RWPE1 (cell line): ENCODE measurements around the gene KRT34.

Experiments
- CTCF ChIA-PET: fragments of 350-600 bp; sonication (Branson Sonifier 250); formaldehyde crosslinking; extraction: SDS; loops from one replicate; lab custom pipeline; 2021; lab: Yijun Ruan, JAX
- POLR2A ChIA-PET: fragments of 400-600 bp; formaldehyde crosslinking; extraction: SDS; loops from one replicate; lab custom pipeline; 2020; ENCODE audit warnings: antibody characterized with exemption; ENCODE audit not compliant: low non-redundant PET; lab: Yijun Ruan, JAX
- DNase-seq: peaks from one replicate; pipeline ENCODE4 v3.0.0; 2012; ENCODE audit warnings: low spot score
- H3K27ac ChIP-seq: fragments of 450-650 bp; 2 replicates; pipeline ENCODE4 v1.5.1; 2017
- CTCF ChIP-seq: fragments of 450-650 bp; conservative IDR thresholded peaks from 2 replicates; pipeline ENCODE4 v1.5.1; 2017; ENCODE audit warnings: low read depth, mild to moderate bottlenecking

KRT34 gene

DNA sequence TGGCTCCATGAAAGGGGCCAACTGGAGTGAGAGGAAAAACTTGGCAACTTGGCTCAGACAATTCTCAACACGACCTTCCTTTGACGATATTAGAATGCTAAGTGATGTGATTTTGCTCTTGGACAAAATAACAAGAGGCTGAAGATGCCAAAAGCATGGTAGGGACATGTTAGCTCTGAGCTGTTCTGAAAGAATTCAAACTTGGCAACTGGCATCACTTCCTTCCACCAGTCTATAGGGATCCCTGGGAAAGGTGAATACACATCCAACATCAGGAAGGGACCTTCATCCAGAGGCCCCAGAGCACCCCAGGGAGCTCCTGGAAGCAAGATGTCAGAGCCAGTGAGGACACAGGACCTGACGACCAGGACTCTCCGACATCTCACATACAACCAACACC is 38.0 kb upstream of the KRT34 start:
- POLR2A ChIA-PET, result no interaction called here
- peak; percentile 76 for DNase-seq
- TF ChIP-seq CTCF, result no peak
- peak overlapping the region; percentile 98 for H3K27ac ChIP-seq
- CTCF ChIA-PET, result no interaction called here

- H3K27ac ChIP-seq, result peak overlapping the region; percentile 98
- ChIA-PET POLR2A (no interaction called here), CTCF (no interaction called here)
- TF ChIP-seq CTCF, result no peak
- peak; percentile 11 for DNase-seq
Measured at GRCh38 chr17:41419716-41420115, 37.6 kb upstream of the KRT34 start.

DNA sequence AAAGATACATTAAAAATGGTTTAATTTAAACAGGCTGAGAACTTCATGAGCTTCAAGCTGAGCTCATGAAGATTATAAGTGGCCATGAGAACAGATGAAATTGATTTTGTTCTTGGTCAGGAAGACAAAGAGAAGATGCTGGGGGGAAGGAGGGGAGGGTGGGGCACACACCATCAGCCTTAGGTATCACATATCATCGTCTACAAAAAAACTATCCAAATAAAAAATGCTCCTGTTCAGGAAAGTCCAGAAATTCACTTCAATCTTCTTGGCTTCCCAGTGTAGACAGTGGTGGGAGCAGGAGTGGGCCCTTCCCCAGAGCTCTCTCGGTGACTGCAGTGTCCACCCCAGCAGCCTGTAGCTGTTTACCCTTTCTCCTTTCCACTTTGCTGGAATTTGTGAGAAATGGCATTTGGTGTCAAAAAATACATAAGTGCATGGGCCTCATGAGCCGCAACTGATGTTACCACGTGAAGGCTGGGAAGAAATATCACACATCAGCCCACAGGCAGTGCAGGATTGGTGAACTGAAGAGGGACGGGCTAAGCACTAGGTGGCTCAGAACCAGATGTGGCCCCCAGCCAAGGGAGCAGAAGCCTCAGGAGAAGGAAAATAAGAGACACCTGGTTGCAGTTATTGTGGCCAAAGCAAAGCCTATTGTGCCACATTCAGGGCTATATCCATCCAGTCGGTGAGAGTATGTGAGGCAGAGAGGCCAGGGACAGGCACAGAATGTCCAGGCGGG is 36.2 kb upstream of the KRT34 start:
- H3K27ac ChIP-seq, result peak overlapping the region; percentile 98
- ChIA-PET POLR2A (interaction anchor here (0.7 kb wide), 1 partner anchor 130 kb away, joined by 3 read pairs; no protein-coding TSS in a partner anchor), CTCF (interaction anchor here (0.6 to 2.0 kb wide), 10 partner anchors 9 to 284 kb away, joined by 3 to 8 read pairs (median 3); no protein-coding TSS in a partner anchor)
- no peak for TF ChIP-seq CTCF
- no peak for DNase-seq

- POLR2A ChIA-PET, result interaction anchor here (0.7 kb wide), 1 partner anchor 131 kb away, joined by 3 read pairs; no protein-coding TSS in a partner anchor
Measured at GRCh38 chr17:41417576-41418015, 35.5 kb upstream of the KRT34 start.

DNA sequence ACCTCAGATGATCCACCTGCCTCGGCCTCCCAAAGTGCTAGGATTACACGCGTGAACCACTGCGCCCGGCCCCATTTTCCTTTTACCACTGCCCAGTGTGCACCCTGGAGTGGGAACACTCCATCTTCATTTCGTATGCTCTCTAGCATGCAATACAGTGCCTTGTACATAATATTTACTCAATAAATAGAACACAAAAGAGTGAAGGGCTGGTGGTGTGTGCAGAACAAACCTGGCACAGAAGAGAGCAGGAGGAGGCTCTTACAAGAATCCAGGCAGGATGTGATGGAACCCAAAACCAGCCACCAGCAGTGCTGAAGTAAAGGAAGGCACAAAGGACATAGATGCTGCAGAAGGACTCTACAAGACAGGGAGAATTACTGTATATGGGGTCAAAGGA is 35.0 kb upstream of the KRT34 start:
- H3K27ac ChIP-seq, result no peak overlapping the region
- DNase-seq, result no peak
- ChIA-PET CTCF (interaction anchor here (0.7 to 2.0 kb wide), 10 partner anchors 9 to 392 kb away, joined by 3 to 8 read pairs (median 3); no protein-coding TSS in a partner anchor), POLR2A (no interaction called here)
- TF ChIP-seq CTCF, result no peak

More at GRCh38 chr17:41417576-41418015, 35.5 kb upstream of the KRT34 start:
- DNase-seq, result peak; percentile 68
- no peak for TF ChIP-seq CTCF
- H3K27ac ChIP-seq, result no peak overlapping the region
- CTCF ChIA-PET, result interaction anchor here (0.6 to 2.0 kb wide), 12 partner anchors 8 to 392 kb away, joined by 3 to 8 read pairs (median 3); no protein-coding TSS in a partner anchor

DNA sequence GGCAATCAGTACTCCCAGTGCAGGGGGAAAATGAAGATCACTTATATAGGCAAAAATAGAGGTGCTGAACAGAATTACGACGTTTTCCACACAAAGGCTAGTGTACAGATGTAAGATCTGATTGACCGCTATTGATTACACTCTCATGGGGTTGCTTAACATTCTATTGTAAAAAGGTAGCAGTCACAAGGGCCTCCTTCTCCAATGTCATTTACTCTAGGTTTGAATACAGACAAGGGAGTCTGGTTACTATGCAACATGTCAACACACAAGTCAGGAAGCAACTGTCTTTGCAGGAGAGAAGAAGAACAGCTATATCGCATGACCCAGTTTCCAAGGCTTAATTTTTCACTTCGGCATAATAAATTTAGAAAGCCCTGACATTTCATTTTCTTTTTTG is 34.4 kb upstream of the KRT34 start:
- no peak for DNase-seq
- ChIA-PET CTCF (interaction anchor here (0.8 to 2.0 kb wide), 2 partner anchors 37 to 132 kb away, joined by 3 to 8 read pairs; no protein-coding TSS in a partner anchor), POLR2A (no interaction called here)
- no peak for TF ChIP-seq CTCF
- H3K27ac ChIP-seq, result no peak overlapping the region
